ENCODE measurements around the gene CHMP2B. TPM values are rescaled to one million over a fixed set of nuclear protein-coding genes. Genes with fewer than 3 reads are reported as not detected.
A peak's percentile ranks its signal among the peaks of the same experiment; 100 is the strongest.

CHMP2B gene
- total RNA-seq, 1 experiment from 2014 or later: 54.3 TPM

- Histone ChIP-seq H3K27me3 (ENCODE audit: insufficient read depth, low read length) (no peaks in the 10 kb centered on the region), H2AFZ (ENCODE audit: low read depth, low read length, poor library complexity, severe bottlenecking) (peak overlapping the region; percentile 10), H3K27ac (ENCODE audit: low read depth, low read length) (no peak overlapping the region), H3K79me2 (ENCODE audit: insufficient read depth, low read length) (no peaks in the 10 kb centered on the region), H3K4me3 (replicated peaks in 1 of 2; ENCODE audit: low read depth in 1 of 2, low read length in 2 of 2) (no peak overlapping the region), H4K20me1 (ENCODE audit: insufficient read depth) (no peaks in the 10 kb centered on the region), H3K9ac (ENCODE audit: low read length) (no peak overlapping the region), H3K9me2 (ENCODE audit: insufficient read depth) (no peaks in the 10 kb centered on the region), H3K4me2 (ENCODE audit: low read length) (no peak overlapping the region), H3K9me3 (ENCODE audit: control insufficient read depth in 1 of 2, insufficient read depth in 1 of 2, low read depth in 1 of 2, low read length in 2 of 2) (no peaks in the 10 kb centered on the region), H3K36me3 (ENCODE audit: control insufficient read depth in 1 of 2, insufficient read depth in 2 of 2, low read length in 2 of 2) (no peaks in the 10 kb centered on the region), H3K4me1 (ENCODE audit: control insufficient read depth in 1 of 2, insufficient read depth in 2 of 2, low read length in 2 of 2) (no peaks in the 10 kb centered on the region)
- intact Hi-C loops (cut with micrococcal nuclease): no loop called here
- BruUV-seq (replicated peaks): no TSS peak
- DNase-seq (ENCODE audit: low read depth, low spot score): no peak
- ChIA-PET CTCF (interaction anchor here (1.6 kb wide), 1 partner anchor 9 kb away, joined by 6 read pairs; no protein-coding TSS in a partner anchor), POLR2A (interaction anchor here (0.8 kb wide), 1 partner anchor 11 kb away, joined by 3 read pairs; no protein-coding TSS in a partner anchor), RAD21 (ENCODE audit: low non-redundant PET in 1 of 2, low total read pairs in 2 of 2, uncharacterized antibody in 2 of 2, unreplicated experiment in 2 of 2) (no interaction called here)
- ATAC-seq: no peak
- no peak for TF ChIP-seq CTCF (IDR thresholded peaks at IDR 0.05 in 2 of 3, conservative IDR thresholded peaks at IDR 0.05 in 1 of 3; ENCODE audit: borderline replicate concordance in 1 of 3, insufficient read depth in 1 of 3, low read depth in 2 of 3, low read length in 2 of 3)
- TF ChIP-seq JUND (IDR thresholded peaks at IDR 0.05): no peak
- TF ChIP-seq SRF (IDR thresholded peaks at IDR 0.05; ENCODE audit: low read depth): no peak
- no peak for TF ChIP-seq EZH2 (IDR thresholded peaks at IDR 0.05)
- TF ChIP-seq CEBPB (IDR thresholded peaks at IDR 0.05; ENCODE audit: low read depth): no peak
- TF ChIP-seq CBX3 (IDR thresholded peaks at IDR 0.05; ENCODE audit: low read depth): no peak
- TF ChIP-seq SIN3A (IDR thresholded peaks at IDR 0.05; ENCODE audit: low read depth): no peak
- TF ChIP-seq MAX (IDR thresholded peaks at IDR 0.05): no peak
- TF ChIP-seq YY1 (IDR thresholded peaks at IDR 0.05; ENCODE audit: extremely low read depth, insufficient replicate concordance, low read depth, low read length): no peak
- TF ChIP-seq EZH2phosphoT487 (IDR thresholded peaks at IDR 0.05; ENCODE audit: borderline replicate concordance): no peak
- no peak for TF ChIP-seq REST (IDR thresholded peaks at IDR 0.05; ENCODE audit: low read depth)
- TF ChIP-seq SP1 (IDR thresholded peaks at IDR 0.05; ENCODE audit: low read depth): no peak
Observed at GRCh38 chr3:87269723-87270122, 42.6 kb downstream of the CHMP2B start.

Data from HCT116 (cell line).